Epithelial cell of esophagus (primary cell): ENCODE measurements around the gene CLDN18.

Experiments
- DNase-seq: peaks from one replicate; pipeline ENCODE4 v3.0.0; 2010; ENCODE audit warnings: low read depth
- H3K4me3 ChIP-seq: 2 replicates; pipeline ENCODE4 v1.5.1; 2011; ENCODE audit warnings: mild to moderate bottlenecking, low read length, control low read depth
- TF ChIP-seq, protein P1 (sequence below): IDR thresholded peaks from 2 replicates; pipeline ENCODE4 v1.5.1; 2011; ENCODE audit warnings: low read depth, mild to moderate bottlenecking, low read length, control low read depth, inconsistent platforms; ENCODE audit not compliant: insufficient read depth; ENCODE audit errors: missing control alignments

The CLDN18 gene

DNA sequence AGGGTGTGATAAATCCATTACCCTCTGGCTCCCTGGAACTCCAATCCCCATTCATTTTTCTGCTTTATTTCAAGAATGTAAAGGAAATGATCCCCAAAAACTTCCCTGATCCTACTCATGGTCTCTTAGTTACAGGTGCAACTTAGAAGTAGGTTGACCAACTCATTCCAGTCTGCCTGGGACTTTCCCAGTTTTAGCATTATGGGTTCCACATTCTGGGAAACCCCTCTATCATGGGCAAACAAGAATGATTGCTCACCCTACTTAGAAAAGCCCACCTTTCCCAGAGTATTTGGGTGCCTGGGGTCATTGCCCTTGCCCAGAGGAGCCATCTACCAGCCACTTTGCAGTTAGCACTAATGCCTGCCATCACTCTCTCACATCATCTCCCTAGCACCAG is 15.6 kb downstream of the CLDN18 start:
- TF ChIP-seq, protein P1, sequence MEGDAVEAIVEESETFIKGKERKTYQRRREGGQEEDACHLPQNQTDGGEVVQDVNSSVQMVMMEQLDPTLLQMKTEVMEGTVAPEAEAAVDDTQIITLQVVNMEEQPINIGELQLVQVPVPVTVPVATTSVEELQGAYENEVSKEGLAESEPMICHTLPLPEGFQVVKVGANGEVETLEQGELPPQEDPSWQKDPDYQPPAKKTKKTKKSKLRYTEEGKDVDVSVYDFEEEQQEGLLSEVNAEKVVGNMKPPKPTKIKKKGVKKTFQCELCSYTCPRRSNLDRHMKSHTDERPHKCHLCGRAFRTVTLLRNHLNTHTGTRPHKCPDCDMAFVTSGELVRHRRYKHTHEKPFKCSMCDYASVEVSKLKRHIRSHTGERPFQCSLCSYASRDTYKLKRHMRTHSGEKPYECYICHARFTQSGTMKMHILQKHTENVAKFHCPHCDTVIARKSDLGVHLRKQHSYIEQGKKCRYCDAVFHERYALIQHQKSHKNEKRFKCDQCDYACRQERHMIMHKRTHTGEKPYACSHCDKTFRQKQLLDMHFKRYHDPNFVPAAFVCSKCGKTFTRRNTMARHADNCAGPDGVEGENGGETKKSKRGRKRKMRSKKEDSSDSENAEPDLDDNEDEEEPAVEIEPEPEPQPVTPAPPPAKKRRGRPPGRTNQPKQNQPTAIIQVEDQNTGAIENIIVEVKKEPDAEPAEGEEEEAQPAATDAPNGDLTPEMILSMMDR, result no peak
- DNase-seq, result no peak
- H3K4me3 ChIP-seq, result no peak overlapping the region

DNA sequence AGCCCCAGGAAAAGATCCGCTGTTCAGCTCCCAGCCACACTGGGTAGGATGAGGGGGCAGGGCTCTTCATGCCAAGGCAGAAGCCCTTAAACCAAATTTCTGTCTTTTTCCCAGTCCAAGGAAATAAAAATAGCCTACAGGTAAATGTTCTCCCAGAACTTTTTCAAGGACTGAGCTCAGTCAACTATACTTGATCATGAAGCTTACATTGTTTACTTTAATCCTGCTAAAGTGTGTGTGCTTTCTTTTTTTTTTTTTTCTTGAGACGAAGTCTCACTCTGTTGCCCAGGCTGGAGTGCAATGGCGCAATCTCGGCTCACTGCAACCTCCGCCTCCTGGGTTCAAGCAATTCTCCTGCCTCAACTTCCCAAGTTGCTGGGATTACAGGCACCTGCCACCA is 17.9 kb downstream of the CLDN18 start:
- H3K4me3 ChIP-seq, result no peak overlapping the region
- DNase-seq, result no peak
- TF ChIP-seq, protein P1, result no peak

DNA sequence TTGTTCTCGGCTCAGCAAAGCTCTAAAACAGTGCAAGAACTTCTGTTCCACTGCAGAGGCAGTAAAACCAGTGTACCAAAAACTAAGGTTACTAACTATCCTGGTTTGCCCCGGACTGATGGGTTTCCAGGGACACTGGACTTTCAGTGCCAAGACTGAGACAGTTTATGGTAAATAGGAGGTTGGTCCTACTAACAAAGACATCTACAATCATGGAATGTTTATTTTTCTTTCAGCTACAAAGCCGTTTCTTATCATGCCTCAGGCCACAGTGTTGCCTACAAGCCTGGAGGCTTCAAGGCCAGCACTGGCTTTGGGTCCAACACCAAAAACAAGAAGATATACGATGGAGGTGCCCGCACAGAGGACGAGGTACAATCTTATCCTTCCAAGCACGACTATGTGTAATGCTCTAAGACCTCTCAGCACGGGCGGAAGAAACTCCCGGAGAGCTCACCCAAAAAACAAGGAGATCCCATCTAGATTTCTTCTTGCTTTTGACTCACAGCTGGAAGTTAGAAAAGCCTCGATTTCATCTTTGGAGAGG is 20.8 kb downstream of the CLDN18 start:
- TF ChIP-seq, protein P1, result no peak
- DNase-seq, result no peak
- H3K4me3 ChIP-seq, result no peak overlapping the region

DNA sequence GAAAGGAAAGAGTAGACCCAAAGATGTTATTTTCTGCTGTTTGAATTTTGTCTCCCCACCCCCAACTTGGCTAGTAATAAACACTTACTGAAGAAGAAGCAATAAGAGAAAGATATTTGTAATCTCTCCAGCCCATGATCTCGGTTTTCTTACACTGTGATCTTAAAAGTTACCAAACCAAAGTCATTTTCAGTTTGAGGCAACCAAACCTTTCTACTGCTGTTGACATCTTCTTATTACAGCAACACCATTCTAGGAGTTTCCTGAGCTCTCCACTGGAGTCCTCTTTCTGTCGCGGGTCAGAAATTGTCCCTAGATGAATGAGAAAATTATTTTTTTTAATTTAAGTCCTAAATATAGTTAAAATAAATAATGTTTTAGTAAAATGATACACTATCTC is 21.6 kb downstream of the CLDN18 start:
- TF ChIP-seq, protein P1, result no peak
- no peak overlapping the region for H3K4me3 ChIP-seq
- DNase-seq, result no peak

DNA sequence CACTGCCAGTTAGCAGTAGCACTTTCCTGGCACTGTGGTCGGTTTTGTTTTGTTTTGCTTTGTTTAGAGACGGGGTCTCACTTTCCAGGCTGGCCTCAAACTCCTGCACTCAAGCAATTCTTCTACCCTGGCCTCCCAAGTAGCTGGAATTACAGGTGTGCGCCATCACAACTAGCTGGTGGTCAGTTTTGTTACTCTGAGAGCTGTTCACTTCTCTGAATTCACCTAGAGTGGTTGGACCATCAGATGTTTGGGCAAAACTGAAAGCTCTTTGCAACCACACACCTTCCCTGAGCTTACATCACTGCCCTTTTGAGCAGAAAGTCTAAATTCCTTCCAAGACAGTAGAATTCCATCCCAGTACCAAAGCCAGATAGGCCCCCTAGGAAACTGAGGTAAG is 22.6 kb downstream of the CLDN18 start:
- TF ChIP-seq, protein P1, result no peak
- no peak overlapping the region for H3K4me3 ChIP-seq
- DNase-seq, result no peak

DNA sequence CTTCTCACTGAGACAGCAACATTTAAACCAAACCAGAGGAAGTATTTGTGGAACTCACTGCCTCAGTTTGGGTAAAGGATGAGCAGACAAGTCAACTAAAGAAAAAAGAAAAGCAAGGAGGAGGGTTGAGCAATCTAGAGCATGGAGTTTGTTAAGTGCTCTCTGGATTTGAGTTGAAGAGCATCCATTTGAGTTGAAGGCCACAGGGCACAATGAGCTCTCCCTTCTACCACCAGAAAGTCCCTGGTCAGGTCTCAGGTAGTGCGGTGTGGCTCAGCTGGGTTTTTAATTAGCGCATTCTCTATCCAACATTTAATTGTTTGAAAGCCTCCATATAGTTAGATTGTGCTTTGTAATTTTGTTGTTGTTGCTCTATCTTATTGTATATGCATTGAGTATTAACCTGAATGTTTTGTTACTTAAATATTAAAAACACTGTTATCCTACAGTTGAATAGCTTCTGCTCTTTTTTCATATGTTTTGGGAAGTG is 23.3 kb downstream of the CLDN18 start:
- DNase-seq, result no peak
- no peak overlapping the region for H3K4me3 ChIP-seq
- TF ChIP-seq, protein P1, result no peak

DNA sequence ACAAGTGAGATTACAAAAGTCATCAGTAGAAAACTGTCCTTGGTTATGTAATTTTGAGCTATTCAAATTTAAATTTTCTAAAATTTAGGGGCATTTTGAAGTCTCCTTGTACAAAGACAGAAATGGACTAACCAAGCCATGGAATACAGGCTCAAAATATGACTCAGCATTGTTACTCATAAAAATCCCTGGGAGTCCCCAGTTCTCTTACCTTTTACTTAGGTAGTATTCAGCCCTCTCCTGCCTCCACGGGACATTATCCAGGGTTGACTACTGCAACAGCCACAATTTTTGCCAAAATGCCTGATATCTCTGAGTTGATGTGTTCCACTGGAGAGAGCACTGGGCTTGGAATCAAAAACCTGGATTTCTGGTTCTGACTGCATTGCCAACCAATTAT is 25.0 kb downstream of the CLDN18 start:
- H3K4me3 ChIP-seq, result no peak overlapping the region
- peak; percentile 25 for DNase-seq
- TF ChIP-seq, protein P1, result no peak
